ENCODE results near the gene ANGPTL4. TPM values are rescaled to one million over a fixed set of nuclear protein-coding genes. Genes with fewer than 3 reads are reported as not detected.
"Not testable (repeated sequence)": the region's sequence is repeated elsewhere in the genome, so short reads cannot be mapped to it uniquely, and the experiment has no call there.

Gene ANGPTL4
- total RNA-seq, 1 donor = not detected

DNA sequence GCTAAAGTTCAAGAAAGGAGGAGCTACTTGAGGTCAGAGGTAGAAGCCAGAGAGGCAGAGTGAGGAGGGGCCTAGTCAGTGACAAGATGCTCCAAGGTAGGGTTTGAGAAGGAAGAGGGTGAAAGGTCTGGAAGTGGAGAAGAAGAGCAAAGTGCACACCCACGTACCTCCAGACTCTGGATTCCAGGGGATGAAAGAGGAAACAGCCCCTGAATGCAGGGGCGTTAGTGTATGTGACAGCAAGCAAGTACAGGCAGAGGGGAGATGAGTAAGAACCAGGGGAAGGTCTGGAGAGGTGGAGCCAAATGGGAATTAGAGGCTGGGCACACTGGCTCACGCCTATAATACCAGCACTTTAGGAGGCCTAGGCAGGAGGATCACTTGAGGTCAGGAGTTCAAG is 34.0 kb upstream of the ANGPTL4 start:
- no peaks in the 10 kb centered on the region for H3K9me3 ChIP-seq (ENCODE audit: low read depth, low read length)
- no peak overlapping the region for H3K4me3 ChIP-seq (ENCODE audit: low read length)
- H3K27me3 ChIP-seq (ENCODE audit: insufficient read depth, low read length) = peaks cover 19% of the 10 kb centered on the region
- H3K4me1 ChIP-seq (ENCODE audit: insufficient read depth, low read length) = peaks cover 6% of the 10 kb centered on the region

- H3K4me1 ChIP-seq (ENCODE audit: insufficient read depth, low read length) = peaks cover 12% of the 10 kb centered on the region
- no peaks in the 10 kb centered on the region for H3K9me3 ChIP-seq (ENCODE audit: low read depth, low read length)
- H3K27me3 ChIP-seq (ENCODE audit: insufficient read depth, low read length) = peaks cover 26% of the 10 kb centered on the region
- no peak overlapping the region for H3K4me3 ChIP-seq (ENCODE audit: low read length)
Measured at GRCh38 chr19:8331263-8331845, 32.6 kb upstream of the ANGPTL4 start.

GRCh38 chr19:8332976-8333766 is 30.8 kb upstream of the ANGPTL4 start:
- Histone ChIP-seq H3K4me1 (ENCODE audit: insufficient read depth, low read length) (peaks cover 12% of the 10 kb centered on the region), H3K9me3 (ENCODE audit: low read depth, low read length) (no peaks in the 10 kb centered on the region), H3K4me3 (ENCODE audit: low read length) (no peak overlapping the region), H3K27me3 (ENCODE audit: insufficient read depth, low read length) (peaks cover 32% of the 10 kb centered on the region)

DNA sequence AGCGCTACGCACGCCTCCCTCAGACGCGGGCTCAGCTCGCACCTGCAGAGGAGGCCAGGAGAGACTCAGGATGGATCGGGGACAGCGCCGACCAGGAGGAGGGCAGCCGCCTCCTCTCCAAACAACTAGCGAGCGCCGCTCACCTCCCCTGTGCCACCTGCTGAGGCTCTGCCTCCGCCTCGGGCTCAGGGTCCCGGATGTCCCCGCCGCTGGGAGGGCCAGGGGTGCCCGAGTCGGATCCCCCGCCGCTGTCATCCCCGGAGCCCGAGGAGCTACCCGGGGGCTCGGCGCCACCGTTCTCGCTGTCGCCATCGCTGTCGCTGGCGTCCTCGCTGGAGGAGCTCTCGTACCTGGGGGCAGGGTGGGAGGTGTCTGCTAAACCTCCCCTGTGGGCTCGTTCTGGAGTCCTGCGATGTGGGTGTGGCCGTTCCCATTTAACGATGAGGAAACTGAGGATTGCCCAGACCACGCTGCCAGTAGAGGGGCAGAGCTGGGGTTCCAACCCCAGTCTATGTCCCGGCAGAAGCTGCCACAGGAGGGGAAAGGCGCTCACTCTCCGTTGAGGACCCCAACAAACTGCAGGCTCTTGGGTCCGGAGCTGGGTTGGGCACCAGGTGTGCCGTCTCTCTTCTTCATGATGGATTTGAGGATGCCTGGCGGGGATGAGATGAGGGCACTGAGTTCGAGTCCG is 30.0 kb upstream of the ANGPTL4 start:
- H3K27me3 ChIP-seq (ENCODE audit: insufficient read depth, low read length) = peaks cover 33% of the 10 kb centered on the region
- peaks cover 12% of the 10 kb centered on the region for H3K4me1 ChIP-seq (ENCODE audit: insufficient read depth, low read length)
- H3K4me3 ChIP-seq (ENCODE audit: low read length) = no peak overlapping the region
- H3K9me3 ChIP-seq (ENCODE audit: low read depth, low read length) = no peaks in the 10 kb centered on the region

GRCh38 chr19:8334458-8335342 is 29.3 kb upstream of the ANGPTL4 start:
- Histone ChIP-seq H3K9me3 (ENCODE audit: low read depth, low read length) (no peaks in the 10 kb centered on the region), H3K4me1 (ENCODE audit: insufficient read depth, low read length) (peaks cover 12% of the 10 kb centered on the region), H3K27me3 (ENCODE audit: insufficient read depth, low read length) (peaks cover 34% of the 10 kb centered on the region), H3K4me3 (ENCODE audit: low read length) (no peak overlapping the region)

- H3K27me3 ChIP-seq (ENCODE audit: insufficient read depth, low read length) = peaks cover 37% of the 10 kb centered on the region
- no peak overlapping the region for H3K4me3 ChIP-seq (ENCODE audit: low read length)
- peaks cover 12% of the 10 kb centered on the region for H3K4me1 ChIP-seq (ENCODE audit: insufficient read depth, low read length)
- no peaks in the 10 kb centered on the region for H3K9me3 ChIP-seq (ENCODE audit: low read depth, low read length)
Measured at GRCh38 chr19:8335343-8336071, 28.4 kb upstream of the ANGPTL4 start.

DNA sequence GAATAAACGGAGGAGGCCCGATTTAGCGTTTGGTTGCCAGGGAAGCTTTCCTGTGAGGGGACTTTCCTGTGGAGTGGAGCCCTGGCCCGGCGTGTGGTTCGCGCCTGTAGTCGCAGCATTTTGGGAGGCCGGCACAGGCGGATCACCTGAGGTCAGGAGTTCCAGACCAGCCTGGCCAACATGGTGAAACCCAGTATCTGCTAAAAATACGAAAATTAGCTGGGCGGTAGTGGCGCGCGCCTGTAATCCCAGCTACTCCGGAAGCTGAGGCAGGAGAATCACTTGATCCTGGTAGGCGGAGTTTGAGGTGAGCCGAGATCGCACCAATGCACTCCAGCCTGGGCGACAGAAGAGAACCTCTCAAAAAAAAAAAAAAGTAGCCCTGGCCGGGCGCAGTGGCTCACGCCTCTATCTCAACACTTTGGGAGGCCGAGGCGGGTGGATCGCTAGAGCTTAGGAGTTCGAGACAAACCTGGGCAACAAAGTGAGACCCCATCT is 27.8 kb upstream of the ANGPTL4 start:
- H3K4me1 ChIP-seq (ENCODE audit: insufficient read depth, low read length) = peaks cover 12% of the 10 kb centered on the region
- no peak overlapping the region for H3K4me3 ChIP-seq (ENCODE audit: low read length)
- no peaks in the 10 kb centered on the region for H3K9me3 ChIP-seq (ENCODE audit: low read depth, low read length)
- peaks cover 43% of the 10 kb centered on the region for H3K27me3 ChIP-seq (ENCODE audit: insufficient read depth, low read length)

GRCh38 chr19:8336660-8337059 is 27.3 kb upstream of the ANGPTL4 start:
- Histone ChIP-seq H3K9me3 (ENCODE audit: low read depth, low read length) (no peaks in the 10 kb centered on the region), H3K4me3 (ENCODE audit: low read length) (no peak overlapping the region), H3K4me1 (ENCODE audit: insufficient read depth, low read length) (peaks cover 12% of the 10 kb centered on the region), H3K27me3 (ENCODE audit: insufficient read depth, low read length) (peaks cover 47% of the 10 kb centered on the region)

DNA sequence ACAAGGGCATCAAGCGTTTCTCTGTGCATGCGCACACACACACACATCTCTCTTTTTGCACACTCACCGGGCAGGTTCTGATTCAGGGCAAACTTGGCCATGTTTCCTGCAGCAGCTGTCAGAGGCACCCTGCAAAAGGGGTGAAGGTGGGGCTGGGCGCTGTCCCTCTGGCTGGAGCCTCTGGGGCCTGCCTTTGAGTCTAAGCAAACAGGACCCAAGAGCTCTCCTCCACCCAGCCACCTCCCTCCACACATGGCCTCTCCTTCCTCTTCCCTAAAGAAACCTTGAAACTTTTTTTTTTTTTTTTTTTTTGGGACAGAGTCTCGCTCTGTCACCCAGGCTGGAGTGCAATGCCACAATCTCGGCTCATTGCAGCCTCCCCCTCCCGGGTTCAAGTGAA is 26.2 kb upstream of the ANGPTL4 start:
- peaks cover 14% of the 10 kb centered on the region for H3K4me1 ChIP-seq (ENCODE audit: insufficient read depth, low read length)
- no peak overlapping the region for H3K4me3 ChIP-seq (ENCODE audit: low read length)
- peaks cover 56% of the 10 kb centered on the region for H3K27me3 ChIP-seq (ENCODE audit: insufficient read depth, low read length)

DNA sequence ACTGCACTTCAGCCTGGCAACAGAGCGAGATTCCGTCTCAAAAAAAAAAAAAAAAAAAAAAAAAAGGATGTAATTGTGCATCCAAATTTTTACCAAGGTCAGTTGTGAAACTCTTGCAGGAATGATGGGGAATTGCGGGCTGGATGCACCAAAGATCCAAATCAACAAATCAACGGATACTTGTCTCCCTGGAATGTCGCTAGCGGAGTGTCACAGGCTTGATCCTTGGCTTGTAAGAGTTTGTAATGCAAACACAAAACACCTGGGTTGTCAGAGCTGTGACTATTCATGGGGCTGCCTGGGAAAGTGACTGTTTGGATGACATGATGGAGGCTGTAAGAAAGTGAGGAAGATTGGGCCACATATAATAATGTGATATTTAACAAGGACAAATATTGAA is 25.1 kb upstream of the ANGPTL4 start:
- H3K4me3 ChIP-seq (ENCODE audit: low read length) = no peak overlapping the region
- H3K4me1 ChIP-seq (ENCODE audit: insufficient read depth, low read length) = peaks cover 23% of the 10 kb centered on the region
- H3K9me3 ChIP-seq (ENCODE audit: low read depth, low read length) = no peaks in the 10 kb centered on the region
- H3K27me3 ChIP-seq (ENCODE audit: insufficient read depth, low read length) = peaks cover 56% of the 10 kb centered on the region

More for the DNA sequence above, 26.2 kb upstream of the ANGPTL4 start:
- H3K9me3 ChIP-seq (ENCODE audit: low read depth, low read length) = no peaks in the 10 kb centered on the region

- H3K4me3 ChIP-seq (ENCODE audit: low read length) = no peak overlapping the region
- H3K9me3 ChIP-seq (ENCODE audit: low read depth, low read length) = no peaks in the 10 kb centered on the region
- H3K4me1 ChIP-seq (ENCODE audit: insufficient read depth, low read length) = peaks cover 17% of the 10 kb centered on the region
- peaks cover 57% of the 10 kb centered on the region for H3K27me3 ChIP-seq (ENCODE audit: insufficient read depth, low read length)
Measured at GRCh38 chr19:8340341-8341096, 23.4 kb upstream of the ANGPTL4 start.

GRCh38 chr19:8341504-8341903 is 22.5 kb upstream of the ANGPTL4 start:
- H3K4me3 ChIP-seq (ENCODE audit: low read length); H3K9me3 ChIP-seq (ENCODE audit: low read depth, low read length): not testable (repeated sequence)
- Histone ChIP-seq H3K4me1 (ENCODE audit: insufficient read depth, low read length) (peaks cover 11% of the 10 kb centered on the region), H3K27me3 (ENCODE audit: insufficient read depth, low read length) (peaks cover 48% of the 10 kb centered on the region)

- Histone ChIP-seq H3K27me3 (ENCODE audit: insufficient read depth, low read length) (peaks cover 44% of the 10 kb centered on the region), H3K4me1 (ENCODE audit: insufficient read depth, low read length) (peaks cover 11% of the 10 kb centered on the region), H3K9me3 (ENCODE audit: low read depth, low read length) (no peaks in the 10 kb centered on the region), H3K4me3 (ENCODE audit: low read length) (no peak overlapping the region)
Measured at GRCh38 chr19:8342316-8342683, 21.7 kb upstream of the ANGPTL4 start.
